K562 (cell line): ENCODE results near the gene SPI1. TPM values are rescaled to one million over a fixed set of nuclear protein-coding genes. Genes with fewer than 3 reads are reported as not detected.

ENCODE experiments used
- CAMTA2 ChIP-seq: fragments of 250-450 bp; sonication (Bioruptor Pico); conservative IDR thresholded peaks from 2 replicates; pipeline ENCODE4 v1.5.1; 2022
- GTF3C2 ChIP-seq: IDR thresholded peaks from 3 replicates; pipeline ENCODE4 v1.6.1; 2011; ENCODE audit warnings: borderline replicate concordance, mild to moderate bottlenecking, moderate library complexity; ENCODE audit not compliant: insufficient read length; ENCODE audit errors: extremely low read depth
- OTX1 ChIP-seq: fragments of 450-650 bp; formaldehyde crosslinking; IDR thresholded peaks from 2 replicates; pipeline ENCODE4 v1.4.0; 2022; ENCODE audit warnings: mild to moderate bottlenecking
- TSHZ1 ChIP-seq: fragments of 250-450 bp; sonication (Bioruptor Pico); IDR thresholded peaks from 2 replicates; pipeline ENCODE4 v1.4.0; 2020; ENCODE audit warnings: mild to moderate bottlenecking, moderate library complexity
- ZNF232 ChIP-seq: sonication (generic); formaldehyde crosslinking; IDR thresholded peaks from 2 replicates; pipeline ENCODE4 v1.8.0; 2022; ENCODE audit warnings: mild to moderate bottlenecking, missing genetic modification reagents
- ZNF431 ChIP-seq: sonication (generic); formaldehyde crosslinking; IDR thresholded peaks from 2 replicates; pipeline ENCODE4 v1.8.0; 2022; ENCODE audit warnings: mild to moderate bottlenecking, missing genetic modification reagents
- polyA plus RNA-seq, 8 experiments: library from polyadenylated mRNA; depleted of rRNA in 4 of 8; stranded (reverse) in 5 of 8; unstranded in 3 of 8; fragments of >200 nt; fragmentation: Nextera tagmentation in 2 of 8; fragmentation: Illumina TruSeq in 1 of 8; extraction: Ambion mirVana in 2 of 8; extraction: Trizol in 1 of 8; gene quantifications; 2 replicates each; pipeline versions ENCODE4 v1.2.1 to v1.2.3, GENCODE V29; 2011 to 2014; ENCODE audit warnings: inconsistent platforms in 1 of 8, missing spikeins in 1 of 8
- total RNA-seq, 7 experiments: library from RNA; depleted of rRNA in 6 of 7; stranded (reverse); fragments of >200 nt in 6 of 7; fragmentation: Illumina TruSeq in 2 of 7; extraction: Trizol in 2 of 7; gene quantifications; 2 replicates each; pipeline versions ENCODE4 v1.2.1 to v1.2.3, GENCODE V29; 2011 to 2021; ENCODE audit warnings: low replicate concordance in 1 of 7

SPI1 gene
- total and polyA plus RNA-seq, 9 of the 15 experiments (the other 6 are each of a cell fraction or from before 2014, with no cell fraction given) = 0.10 to 33.7 (median 10.3) TPM

- no peak for TF ChIP-seq GTF3C2
- TF ChIP-seq ZNF431 = no peak
- TF ChIP-seq OTX1 (CRISPR knock-in tag) = no peak; the same call in 1 of the 2 replicates
- TF ChIP-seq CAMTA2 (CRISPR knock-in tag) = no peak
- no peak for TF ChIP-seq ZNF232 (CRISPR knock-in tag)
- no peak for TF ChIP-seq TSHZ1 (CRISPR knock-in tag)
Observed at GRCh38 chr11:47356129-47356997, 22.0 kb downstream of the SPI1 start (continued).
